ENCODE results near the gene ARHGAP18. TPM values are rescaled to one million over a fixed set of nuclear protein-coding genes. Genes with fewer than 3 reads are reported as not detected.

The ARHGAP18 gene
- total RNA-seq, 1 donor from 2014 or later: 5.6 TPM

GRCh38 chr6:129597023-129597713 is 112.8 kb downstream of the ARHGAP18 start:
- Histone ChIP-seq H3K9me3 (replicated peaks) (no peaks in the 10 kb centered on the region), H3K4me1 (peaks cover 3% of the 10 kb centered on the region), H3K27ac (replicated peaks) (no peak overlapping the region), H3K4me3 (no peak overlapping the region), H3K27me3 (ENCODE audit: low read depth) (no peaks in the 10 kb centered on the region), H3K36me3 (no peaks in the 10 kb centered on the region)
- intact Hi-C loops (cut with micrococcal nuclease): loop anchor here (5.0 to 10.0 kb wide), 2 partner anchors 135 to 418 kb away; partner anchors contain the start of gene L3MBTL3
- TF ChIP-seq, protein P1, sequence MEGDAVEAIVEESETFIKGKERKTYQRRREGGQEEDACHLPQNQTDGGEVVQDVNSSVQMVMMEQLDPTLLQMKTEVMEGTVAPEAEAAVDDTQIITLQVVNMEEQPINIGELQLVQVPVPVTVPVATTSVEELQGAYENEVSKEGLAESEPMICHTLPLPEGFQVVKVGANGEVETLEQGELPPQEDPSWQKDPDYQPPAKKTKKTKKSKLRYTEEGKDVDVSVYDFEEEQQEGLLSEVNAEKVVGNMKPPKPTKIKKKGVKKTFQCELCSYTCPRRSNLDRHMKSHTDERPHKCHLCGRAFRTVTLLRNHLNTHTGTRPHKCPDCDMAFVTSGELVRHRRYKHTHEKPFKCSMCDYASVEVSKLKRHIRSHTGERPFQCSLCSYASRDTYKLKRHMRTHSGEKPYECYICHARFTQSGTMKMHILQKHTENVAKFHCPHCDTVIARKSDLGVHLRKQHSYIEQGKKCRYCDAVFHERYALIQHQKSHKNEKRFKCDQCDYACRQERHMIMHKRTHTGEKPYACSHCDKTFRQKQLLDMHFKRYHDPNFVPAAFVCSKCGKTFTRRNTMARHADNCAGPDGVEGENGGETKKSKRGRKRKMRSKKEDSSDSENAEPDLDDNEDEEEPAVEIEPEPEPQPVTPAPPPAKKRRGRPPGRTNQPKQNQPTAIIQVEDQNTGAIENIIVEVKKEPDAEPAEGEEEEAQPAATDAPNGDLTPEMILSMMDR (IDR thresholded peaks at IDR 0.05; ENCODE audit: borderline replicate concordance): no peak
- no peak for DNase-seq

- intact Hi-C loops (cut with micrococcal nuclease): loop anchor here (5.0 to 10.0 kb wide), 2 partner anchors 136 to 418 kb away; partner anchors contain the start of gene L3MBTL3
- no peak overlapping the region for H3K27ac ChIP-seq (replicated peaks)
- H3K4me3 ChIP-seq: no peak overlapping the region
- no peaks in the 10 kb centered on the region for H3K36me3 ChIP-seq
- H3K27me3 ChIP-seq (ENCODE audit: low read depth): no peaks in the 10 kb centered on the region
- H3K4me1 ChIP-seq: peaks cover 3% of the 10 kb centered on the region
- no peak for DNase-seq
- TF ChIP-seq, protein P1 (IDR thresholded peaks at IDR 0.05; ENCODE audit: borderline replicate concordance): no peak
- no peaks in the 10 kb centered on the region for H3K9me3 ChIP-seq (replicated peaks)
These were observed 113.5 kb downstream of the ARHGAP18 start for GRCh38 chr6:129596522-129596921.

GRCh38 chr6:129593233-129593564 is 116.8 kb downstream of the ARHGAP18 start:
- intact Hi-C loops (cut with micrococcal nuclease): loop anchor here (10.0 kb wide), 1 partner anchor 422 kb away; the partner anchor contains the start of gene L3MBTL3
- Histone ChIP-seq H3K36me3 (peaks cover 3% of the 10 kb centered on the region), H3K9me3 (replicated peaks) (no peaks in the 10 kb centered on the region), H3K4me1 (no peaks in the 10 kb centered on the region), H3K27me3 (ENCODE audit: low read depth) (no peaks in the 10 kb centered on the region), H3K27ac (replicated peaks) (no peak overlapping the region), H3K4me3 (no peak overlapping the region)
- DNase-seq: no peak
- TF ChIP-seq, protein P1 (IDR thresholded peaks at IDR 0.05; ENCODE audit: borderline replicate concordance): no peak

- no peak overlapping the region for H3K4me3 ChIP-seq
- TF ChIP-seq, protein P1 (IDR thresholded peaks at IDR 0.05; ENCODE audit: borderline replicate concordance): no peak
- H3K27ac ChIP-seq (replicated peaks): no peak overlapping the region
- DNase-seq: no peak
- no peaks in the 10 kb centered on the region for H3K4me1 ChIP-seq
- H3K27me3 ChIP-seq (ENCODE audit: low read depth): no peaks in the 10 kb centered on the region
- no peaks in the 10 kb centered on the region for H3K9me3 ChIP-seq (replicated peaks)
- intact Hi-C loops (cut with micrococcal nuclease): loop anchor here (10.0 kb wide), 1 partner anchor 422 kb away; the partner anchor contains the start of gene L3MBTL3
- H3K36me3 ChIP-seq: peaks cover 3% of the 10 kb centered on the region
These were observed 117.3 kb downstream of the ARHGAP18 start for GRCh38 chr6:129592516-129593232.

DNA sequence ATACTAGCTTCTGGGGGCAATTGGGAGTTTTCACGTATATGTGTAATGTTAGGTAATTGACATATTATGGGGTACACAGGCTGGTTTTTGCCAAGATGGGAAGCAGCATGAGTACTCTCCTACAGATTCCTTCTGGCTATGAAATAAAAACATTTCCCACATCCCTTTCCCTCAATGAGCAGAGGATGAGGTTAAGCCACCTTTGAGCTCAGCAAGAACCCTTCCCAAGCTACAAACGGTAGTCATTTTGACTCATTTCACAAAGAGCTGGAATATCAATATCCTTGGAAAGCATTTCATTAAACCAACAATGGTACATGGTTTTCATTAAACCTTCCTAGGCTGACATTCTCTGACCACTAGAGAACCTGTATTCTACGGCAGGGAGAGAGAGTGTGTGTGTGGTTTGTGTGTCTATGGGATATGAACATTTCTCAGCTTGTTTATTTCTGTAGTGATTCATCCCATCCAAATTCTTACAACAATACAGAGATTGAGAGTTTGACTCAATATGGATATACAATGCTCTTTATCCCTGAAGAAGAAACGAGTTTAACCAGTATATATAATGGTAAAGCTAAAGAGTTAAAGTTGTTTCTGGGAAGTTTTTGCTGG is 119.5 kb downstream of the ARHGAP18 start:
- no peak for DNase-seq
- intact Hi-C loops (cut with micrococcal nuclease): loop anchor here (10.0 kb wide), 1 partner anchor 424 kb away; the partner anchor contains the start of gene L3MBTL3
- Histone ChIP-seq H3K4me1 (no peaks in the 10 kb centered on the region), H3K9me3 (replicated peaks) (no peaks in the 10 kb centered on the region), H3K27me3 (ENCODE audit: low read depth) (no peaks in the 10 kb centered on the region), H3K36me3 (peaks cover 3% of the 10 kb centered on the region), H3K4me3 (no peak overlapping the region), H3K27ac (replicated peaks) (no peak overlapping the region)
- TF ChIP-seq, protein P1 (IDR thresholded peaks at IDR 0.05; ENCODE audit: borderline replicate concordance): no peak
